T-helper 2 cell treated with Interferon-gamma antibody and Interleukin-4, amounts not matched to agents 100 ng/mL and 5 ng/mL, for 36 hours (primary cell): ENCODE data around the gene FLAD1. TPM values are rescaled to one million over a fixed set of nuclear protein-coding genes. Genes with fewer than 3 reads are reported as not detected.

ENCODE experiments used
- intact Hi-C: fragments of 100-400 bp; cut with micrococcal nuclease; formaldehyde crosslinking; loops from one replicate; pipeline ENCODE4 v1.15.1; 2023
- total RNA-seq: library from RNA; stranded (reverse); gene quantifications from 2 replicates; pipeline ENCODE4 v1.2.3, GENCODE V29; 2022

FLAD1 gene
- total RNA-seq, 1 donor from 2014 or later, result 50.3 TPM

GRCh38 chr1:155013632-155014031 is 30.5 kb downstream of the FLAD1 start:
- intact Hi-C loops, result no loop called here

- intact Hi-C loops, result no loop called here
Measured at GRCh38 chr1:155014709-155015508, 31.8 kb downstream of the FLAD1 start.

GRCh38 chr1:155015527-155016230 is 32.5 kb downstream of the FLAD1 start:
- intact Hi-C loops, result loop anchor here (2.0 kb wide), 2 partner anchors 33 to 55 kb away; partner anchors contain the start of genes FLAD1 and PYGO2

GRCh38 chr1:155016231-155016831 is 33.2 kb downstream of the FLAD1 start:
- intact Hi-C loops, result loop anchor here (2.0 kb wide), 2 partner anchors 34 to 56 kb away; partner anchors contain the start of genes FLAD1 and PYGO2

- intact Hi-C loops, result loop anchor here (1.0 to 2.0 kb wide), 3 partner anchors 18 to 56 kb away; partner anchors contain the start of genes FLAD1 and PYGO2
Measured at GRCh38 chr1:155017041-155017945, 34.1 kb downstream of the FLAD1 start.

GRCh38 chr1:155017946-155018316 is 34.8 kb downstream of the FLAD1 start:
- intact Hi-C loops, result loop anchor here (1.0 to 2.0 kb wide), 3 partner anchors 19 to 57 kb away; partner anchors contain the start of genes FLAD1 and PYGO2

- intact Hi-C loops, result no loop called here
Measured at GRCh38 chr1:155018617-155019348, 35.6 kb downstream of the FLAD1 start.

- intact Hi-C loops, result no loop called here
Measured at GRCh38 chr1:155019377-155020245, 36.5 kb downstream of the FLAD1 start.

GRCh38 chr1:155022136-155022926 is 39.2 kb downstream of the FLAD1 start:
- intact Hi-C loops, result no loop called here

- intact Hi-C loops, result no loop called here
Measured at GRCh38 chr1:155022927-155023236, 39.7 kb downstream of the FLAD1 start.

GRCh38 chr1:155023627-155024026 is 40.5 kb downstream of the FLAD1 start:
- intact Hi-C loops, result no loop called here

GRCh38 chr1:155024315-155024714 is 41.2 kb downstream of the FLAD1 start:
- intact Hi-C loops, result no loop called here

GRCh38 chr1:155026154-155026553 is 43.0 kb downstream of the FLAD1 start:
- intact Hi-C loops, result no loop called here

- intact Hi-C loops, result no loop called here
Measured at GRCh38 chr1:155026588-155026987, 43.4 kb downstream of the FLAD1 start.

GRCh38 chr1:155029513-155030242 is 46.5 kb downstream of the FLAD1 start:
- intact Hi-C loops, result no loop called here

- intact Hi-C loops, result no loop called here
Measured at GRCh38 chr1:155030243-155030795, 47.2 kb downstream of the FLAD1 start.

GRCh38 chr1:155030899-155031298 is 47.8 kb downstream of the FLAD1 start:
- intact Hi-C loops, result no loop called here

- intact Hi-C loops, result no loop called here
Measured at GRCh38 chr1:155032886-155033285, 49.7 kb downstream of the FLAD1 start.
